Measurements from ENCODE around the gene C1orf116.

C1orf116 gene

DNA sequence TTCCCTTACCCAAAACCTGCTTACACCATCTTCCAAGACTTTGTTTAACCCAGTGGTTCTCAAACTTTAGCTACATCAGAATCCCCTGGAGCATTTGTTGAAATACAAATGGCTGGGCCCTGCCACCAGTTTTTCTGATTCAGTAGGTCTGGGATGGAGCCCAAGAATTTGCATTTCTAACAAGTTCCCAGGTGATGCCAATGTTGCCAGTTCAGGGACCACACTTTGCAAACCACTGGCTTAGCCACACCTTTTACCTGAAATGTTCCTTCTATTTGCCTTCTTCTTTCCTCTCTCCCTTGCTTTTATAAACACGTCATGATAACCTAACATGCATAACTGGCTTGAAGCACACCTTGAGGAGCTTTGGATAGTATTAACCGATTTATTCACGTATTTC, 46.2 kb downstream of the C1orf116 start:
- DNase-seq, result no peak

GRCh38 chr1:206985162-206985749, 47.3 kb downstream of the C1orf116 start:
- no peak for DNase-seq

GRCh38 chr1:206982216-206982615, 50.3 kb downstream of the C1orf116 start:
- peak; percentile 83 for DNase-seq

DNA sequence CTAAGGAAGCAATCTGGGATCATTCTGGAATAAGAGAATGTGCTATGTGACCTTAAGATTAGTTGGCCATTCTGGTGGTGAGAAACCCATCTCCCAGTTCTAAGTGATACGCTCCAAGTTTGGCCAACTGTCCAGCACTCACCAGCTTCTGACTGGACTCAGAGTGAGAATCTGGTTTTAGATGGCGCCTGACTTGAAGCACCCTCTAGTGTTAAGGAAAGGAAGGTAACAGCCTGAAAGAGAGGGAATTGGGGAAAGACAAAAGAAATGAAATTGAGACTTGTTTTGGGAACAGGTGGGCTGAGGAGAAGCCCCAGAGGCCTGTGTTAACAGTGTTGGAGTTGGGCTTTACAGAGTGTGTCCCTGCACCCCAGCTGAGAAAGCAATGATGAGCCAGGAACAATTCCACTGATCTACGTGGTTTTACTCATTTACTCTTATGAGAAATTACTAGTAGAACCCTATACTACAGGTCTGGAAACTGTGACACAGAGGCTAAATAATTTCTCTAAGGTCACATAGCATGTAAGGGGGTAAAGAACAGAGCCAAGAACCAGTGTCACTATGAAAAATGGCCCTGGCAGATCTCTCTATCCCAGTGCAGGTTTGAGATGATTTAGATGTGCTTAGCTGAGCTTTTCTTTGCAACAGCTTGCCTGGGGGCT, 53.0 kb downstream of the C1orf116 start:
- peak; percentile 42 for DNase-seq

DNA sequence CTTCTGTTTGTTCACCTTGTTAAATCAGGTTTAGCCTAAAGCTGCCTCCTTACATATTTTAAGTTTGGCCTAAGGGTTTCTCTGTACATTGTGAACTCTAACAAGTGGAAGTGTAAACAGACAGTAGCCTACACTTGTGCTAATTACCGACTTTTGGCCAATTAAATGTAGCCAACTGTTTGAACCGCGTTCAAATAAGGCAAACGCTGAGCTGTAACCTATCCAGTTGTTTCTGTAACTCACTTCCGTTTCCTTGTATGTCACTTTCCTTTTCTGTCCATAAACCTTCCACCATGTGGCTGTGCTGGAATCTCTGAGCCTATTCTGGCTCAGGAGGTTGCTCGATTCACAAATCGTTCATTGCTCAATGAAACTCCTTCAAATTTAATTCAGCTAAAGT, 54.3 kb downstream of the C1orf116 start:
- DNase-seq, result no peak

- DNase-seq, result no peak
Measured at GRCh38 chr1:206975306-206975705, 57.2 kb downstream of the C1orf116 start.

- no peak for DNase-seq
Measured at GRCh38 chr1:206974140-206974539, 58.4 kb downstream of the C1orf116 start.

DNA sequence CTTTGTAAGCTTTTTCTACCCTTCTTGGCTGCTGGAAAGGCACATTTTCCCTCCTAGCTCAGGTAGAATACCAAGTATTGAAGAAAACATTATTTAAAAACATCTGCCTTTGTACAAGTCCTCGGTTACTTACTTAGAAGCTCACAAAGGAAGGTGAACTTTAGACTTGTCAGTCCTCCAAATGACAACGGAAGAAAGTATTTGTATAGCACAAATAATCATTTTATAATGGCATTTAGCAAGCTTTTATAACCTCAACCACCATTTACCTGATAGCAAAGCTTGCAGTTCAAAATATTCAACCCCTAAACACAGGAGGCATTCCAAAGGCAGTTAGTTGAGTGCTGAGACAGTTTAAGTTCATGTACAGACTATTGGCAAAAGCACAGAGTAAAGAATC, 59.8 kb downstream of the C1orf116 start:
- DNase-seq, result no peak

DNA sequence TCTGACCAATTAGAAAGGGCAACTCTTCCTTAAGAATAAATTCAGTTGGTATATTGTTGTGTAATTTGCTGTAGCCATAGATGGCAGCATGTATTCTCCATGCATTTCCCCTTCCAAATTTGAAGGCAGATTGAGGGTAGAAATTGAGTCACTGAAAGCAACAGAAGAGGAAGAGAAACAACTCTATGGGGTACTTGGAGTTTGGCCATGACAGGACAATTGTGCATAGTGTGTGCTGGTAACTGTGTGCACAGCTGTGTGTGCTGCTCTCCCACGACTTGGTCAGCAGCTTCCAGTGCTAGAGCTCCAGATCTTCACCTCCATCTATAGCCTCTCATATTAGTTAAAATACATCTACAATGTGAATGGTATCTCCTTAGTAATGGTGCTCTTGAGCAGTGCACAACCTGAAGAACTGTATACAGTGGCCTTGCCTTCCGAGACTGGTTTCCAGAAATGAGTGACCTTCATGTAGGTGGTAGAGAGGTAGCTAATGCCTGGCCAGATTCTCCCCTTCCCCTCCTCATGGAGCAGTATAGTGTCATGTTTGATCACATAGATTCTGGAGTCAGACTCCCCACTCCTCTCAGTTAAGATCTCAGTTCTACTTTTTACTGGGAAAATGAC, 61.4 kb downstream of the C1orf116 start:
- DNase-seq, result no peak

DNA sequence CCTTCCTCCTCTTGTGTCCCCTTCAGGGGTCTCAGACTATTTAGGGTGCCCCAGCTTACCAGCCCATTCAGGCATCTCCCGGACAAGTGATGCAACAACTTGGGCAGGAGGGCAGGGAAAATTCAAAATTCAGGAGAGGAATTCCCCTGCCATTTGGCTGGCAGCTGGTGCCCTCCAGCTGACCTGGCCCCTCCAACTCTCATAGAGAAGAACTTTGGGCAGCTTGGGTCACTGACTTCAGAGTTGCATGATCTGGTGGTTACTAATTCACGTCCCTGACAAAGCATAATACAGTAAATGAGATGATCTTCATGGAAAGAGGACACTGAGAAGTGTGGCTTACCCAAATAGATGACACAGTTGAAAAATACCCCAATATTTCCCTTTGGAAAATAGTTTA, 62.1 kb downstream of the C1orf116 start, which contains the start of gene FCAMR:
Gene FCAMR (minus strand): TSS at position 15 of the 400 bp plus-strand sequence. CDS start 335 bp downstream, outside the sequence.
- no peak for DNase-seq

DNA sequence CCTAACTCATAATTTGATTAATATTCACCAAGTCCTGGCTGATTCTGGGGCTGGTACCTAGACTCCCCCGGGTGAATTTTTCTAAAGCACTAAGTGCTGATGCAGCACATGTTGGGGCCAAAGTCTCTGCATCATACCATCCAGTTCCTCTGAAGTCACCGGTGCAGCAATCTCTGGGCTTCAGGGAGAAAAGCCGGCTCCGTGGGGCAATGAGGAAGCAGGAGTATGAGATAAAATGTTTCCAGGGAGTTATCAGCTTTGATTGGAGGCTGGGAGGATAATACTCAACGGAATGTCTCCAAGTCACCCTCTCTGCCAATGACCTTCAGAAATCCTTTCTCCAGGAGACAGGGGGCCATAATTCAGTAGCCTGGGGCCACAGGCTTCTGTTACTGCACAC, 63.5 kb downstream of the C1orf116 start:
- DNase-seq, result no peak
